HEK293 (cell line): Measurements from ENCODE around the gene PITPNC1.

Source experiments
- BCL6B ChIP-seq: fragments of 450-650 bp; formaldehyde crosslinking; IDR thresholded peaks from 2 replicates; pipeline ENCODE4 v1.5.1; 2017; ENCODE audit warnings: missing biosample characterization, missing genetic modification characterization
- GLI4 ChIP-seq: fragments of 450-650 bp; formaldehyde crosslinking; IDR thresholded peaks from 2 replicates; pipeline ENCODE4 v1.5.1; 2016; ENCODE audit warnings: missing biosample characterization, missing genetic modification characterization
- GLIS2 ChIP-seq: fragments of 450-650 bp; formaldehyde crosslinking; IDR thresholded peaks from 2 replicates; pipeline ENCODE4 v1.5.1; 2016; ENCODE audit warnings: missing biosample characterization, missing genetic modification characterization
- KLF16 ChIP-seq: fragments of 450-650 bp; formaldehyde crosslinking; IDR thresholded peaks from 2 replicates; pipeline ENCODE4 v1.5.1; 2017; ENCODE audit warnings: missing biosample characterization, missing genetic modification characterization
- KLF8 ChIP-seq: fragments of 450-650 bp; formaldehyde crosslinking; IDR thresholded peaks from 2 replicates; pipeline ENCODE4 v1.5.1; 2016; ENCODE audit warnings: missing biosample characterization, missing genetic modification characterization
- SCRT2 ChIP-seq: fragments of 450-650 bp; formaldehyde crosslinking; IDR thresholded peaks from 2 replicates; pipeline ENCODE4 v1.5.1; 2016; ENCODE audit warnings: missing biosample characterization, missing genetic modification characterization
- ZBTB49 ChIP-seq: fragments of 450-650 bp; formaldehyde crosslinking; IDR thresholded peaks from 2 replicates; pipeline ENCODE4 v1.5.1; 2016; ENCODE audit warnings: missing biosample characterization, missing genetic modification characterization, low read depth
- ZEB2 ChIP-seq: fragments of 450-650 bp; formaldehyde crosslinking; IDR thresholded peaks from 2 replicates; pipeline ENCODE4 v1.5.1; 2016; ENCODE audit warnings: missing biosample characterization, missing genetic modification characterization
- ZNF174 ChIP-seq: fragments of 450-650 bp; formaldehyde crosslinking; IDR thresholded peaks from 2 replicates; pipeline ENCODE4 v1.5.0; 2017; ENCODE audit warnings: missing biosample characterization, mild to moderate bottlenecking, missing genetic modification characterization
- ZNF175 ChIP-seq: fragments of 450-650 bp; formaldehyde crosslinking; IDR thresholded peaks from 2 replicates; pipeline ENCODE4 v1.5.1; 2016; ENCODE audit warnings: missing biosample characterization, missing genetic modification characterization
- ZNF214 ChIP-seq: fragments of 450-650 bp; formaldehyde crosslinking; IDR thresholded peaks from 2 replicates; pipeline ENCODE4 v1.5.1; 2017; ENCODE audit warnings: missing biosample characterization, mild to moderate bottlenecking, missing genetic modification characterization, borderline replicate concordance
- ZNF24 ChIP-seq: fragments of 450-650 bp; formaldehyde crosslinking; IDR thresholded peaks from 2 replicates; pipeline ENCODE4 v1.5.1; 2016; ENCODE audit warnings: missing biosample characterization, missing genetic modification characterization
- ZNF274 ChIP-seq, 2 experiments: fragments of 200-500 bp in 1 of 2; fragments of 450-650 bp in 1 of 2; sonication (Bioruptor generic) in 1 of 2; formaldehyde crosslinking in 1 of 2; IDR thresholded peaks; 2 replicates each; pipeline versions ENCODE4 v1.5.1 to v1.6.1; 2014 to 2016; ENCODE audit warnings: borderline replicate concordance in 1 of 2, inconsistent platforms in 1 of 2, low read length in 1 of 2, missing biosample characterization in 1 of 2, missing genetic modification characterization in 1 of 2
- ZNF302 ChIP-seq: fragments of 450-650 bp; formaldehyde crosslinking; IDR thresholded peaks from 2 replicates; pipeline ENCODE4 v1.5.1; 2016; ENCODE audit warnings: missing biosample characterization, missing genetic modification characterization, low read depth
- ZNF416 ChIP-seq: fragments of 450-650 bp; formaldehyde crosslinking; IDR thresholded peaks from 2 replicates; pipeline ENCODE4 v1.5.1; 2016; ENCODE audit warnings: missing biosample characterization, missing genetic modification characterization
- ZNF510 ChIP-seq: fragments of 450-650 bp; formaldehyde crosslinking; IDR thresholded peaks from 2 replicates; pipeline ENCODE4 v1.5.1; 2018; ENCODE audit warnings: mild to moderate bottlenecking, missing genetic modification characterization, missing biosample characterization; ENCODE audit not compliant: insufficient replicate concordance
- ZNF521 ChIP-seq: fragments of 450-650 bp; formaldehyde crosslinking; IDR thresholded peaks from 2 replicates; pipeline ENCODE4 v1.5.1; 2017; ENCODE audit warnings: missing biosample characterization, mild to moderate bottlenecking, missing genetic modification characterization
- ZNF560 ChIP-seq: fragments of 450-650 bp; formaldehyde crosslinking; IDR thresholded peaks from 2 replicates; pipeline ENCODE4 v1.5.1; 2017; ENCODE audit warnings: missing biosample characterization, missing genetic modification characterization, borderline replicate concordance
- ZNF561 ChIP-seq: fragments of 450-650 bp; IDR thresholded peaks from 2 replicates; pipeline ENCODE4 v1.5.1; 2018; ENCODE audit warnings: missing biosample characterization, missing genetic modification characterization, borderline replicate concordance
- ZNF626 ChIP-seq: fragments of 450-650 bp; sonication (Bioruptor Pico); formaldehyde crosslinking; IDR thresholded peaks from 2 replicates; pipeline ENCODE4 v1.5.1; 2018; ENCODE audit warnings: missing biosample characterization, missing genetic modification characterization, inconsistent platforms
- ZNF677 ChIP-seq: fragments of 450-650 bp; IDR thresholded peaks from 2 replicates; pipeline ENCODE4 v1.5.0; 2018; ENCODE audit warnings: missing biosample characterization, mild to moderate bottlenecking, missing genetic modification characterization, moderate library complexity
- ZNF707 ChIP-seq: fragments of 450-650 bp; formaldehyde crosslinking; IDR thresholded peaks from 2 replicates; pipeline ENCODE4 v1.5.1; 2016; ENCODE audit warnings: missing biosample characterization, missing genetic modification characterization
- ZSCAN23 ChIP-seq: fragments of 450-650 bp; formaldehyde crosslinking; IDR thresholded peaks from 2 replicates; pipeline ENCODE4 v1.5.1; 2016; ENCODE audit warnings: missing biosample characterization, missing genetic modification characterization
- ZSCAN30 ChIP-seq: fragments of 450-650 bp; IDR thresholded peaks from 2 replicates; pipeline ENCODE4 v1.5.1; 2018; ENCODE audit warnings: missing biosample characterization, mild to moderate bottlenecking, missing genetic modification characterization, moderate library complexity
- TF ChIP-seq, protein P1 (sequence below): fragments of 450-650 bp; formaldehyde crosslinking; IDR thresholded peaks from 2 replicates; pipeline ENCODE4 v1.5.1; 2016; ENCODE audit warnings: missing biosample characterization, missing genetic modification characterization, borderline replicate concordance
- TF ChIP-seq, protein P2 (sequence below): fragments of 450-650 bp; formaldehyde crosslinking; IDR thresholded peaks from 2 replicates; pipeline ENCODE4 v1.5.1; 2016; ENCODE audit warnings: missing biosample characterization, missing genetic modification characterization

PITPNC1 gene

GRCh38 chr17:67585077-67585602, 208.1 kb downstream of the PITPNC1 start (continued):
- TF ChIP-seq ZBTB49 (tag by site-specific recombination) (no peak), ZNF274 (IDR thresholded peaks at IDR 0.05; ENCODE audit: low read length) (no peak), ZNF274 (tag by site-specific recombination; IDR thresholded peaks at IDR 0.05; ENCODE audit: borderline replicate concordance) (no peak), ZNF707 (tag by site-specific recombination) (no peak), ZNF416 (tag by site-specific recombination) (no peak), ZNF302 (tag by site-specific recombination) (no peak), ZNF561 (tag by site-specific recombination) (peak; percentile 90), SCRT2 (tag by site-specific recombination) (no peak), BCL6B (tag by site-specific recombination) (no peak), ZNF677 (tag by site-specific recombination) (no peak), ZNF510 (tag by site-specific recombination) (no peak), ZNF560 (tag by site-specific recombination) (no peak), KLF8 (no peak), ZNF175 (tag by site-specific recombination) (no peak), ZNF24 (peak; percentile 78; the same call in 1 of the 2 replicates), KLF16 (tag by site-specific recombination) (no peak), GLI4 (tag by site-specific recombination) (no peak), GLIS2 (tag by site-specific recombination) (no peak), ZSCAN23 (tag by site-specific recombination) (0 out of 2 replicates have a peak, but pooled peaks have one; percentile 26), ZNF174 (tag by site-specific recombination) (no peak), ZNF626 (tag by site-specific recombination) (no peak), ZNF214 (tag by site-specific recombination) (no peak), ZEB2 (peak; percentile 92), ZNF521 (tag by site-specific recombination) (no peak), ZSCAN30 (tag by site-specific recombination) (no peak; the same call in 1 of the 2 replicates)
- TF ChIP-seq, protein P1, sequence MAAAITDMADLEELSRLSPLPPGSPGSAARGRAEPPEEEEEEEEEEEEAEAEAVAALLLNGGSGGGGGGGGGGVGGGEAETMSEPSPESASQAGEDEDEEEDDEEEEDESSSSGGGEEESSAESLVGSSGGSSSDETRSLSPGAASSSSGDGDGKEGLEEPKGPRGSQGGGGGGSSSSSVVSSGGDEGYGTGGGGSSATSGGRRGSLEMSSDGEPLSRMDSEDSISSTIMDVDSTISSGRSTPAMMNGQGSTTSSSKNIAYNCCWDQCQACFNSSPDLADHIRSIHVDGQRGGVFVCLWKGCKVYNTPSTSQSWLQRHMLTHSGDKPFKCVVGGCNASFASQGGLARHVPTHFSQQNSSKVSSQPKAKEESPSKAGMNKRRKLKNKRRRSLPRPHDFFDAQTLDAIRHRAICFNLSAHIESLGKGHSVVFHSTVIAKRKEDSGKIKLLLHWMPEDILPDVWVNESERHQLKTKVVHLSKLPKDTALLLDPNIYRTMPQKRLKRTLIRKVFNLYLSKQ, result no peak
- TF ChIP-seq, protein P2, sequence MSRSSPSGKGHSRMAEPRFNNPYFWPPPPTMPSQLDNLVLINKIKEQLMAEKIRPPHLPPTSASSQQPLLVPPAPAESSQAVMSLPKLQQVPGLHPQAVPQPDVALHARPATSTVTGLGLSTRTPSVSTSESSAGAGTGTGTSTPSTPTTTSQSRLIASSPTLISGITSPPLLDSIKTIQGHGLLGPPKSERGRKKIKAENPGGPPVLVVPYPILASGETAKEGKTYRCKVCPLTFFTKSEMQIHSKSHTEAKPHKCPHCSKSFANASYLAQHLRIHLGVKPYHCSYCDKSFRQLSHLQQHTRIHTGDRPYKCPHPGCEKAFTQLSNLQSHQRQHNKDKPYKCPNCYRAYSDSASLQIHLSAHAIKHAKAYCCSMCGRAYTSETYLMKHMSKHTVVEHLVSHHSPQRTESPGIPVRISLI, result no peak
- TF ChIP-seq, all 188 proteins: peak for 54
